ENCODE measurements around the gene CAV1.

Gene CAV1

DNA sequence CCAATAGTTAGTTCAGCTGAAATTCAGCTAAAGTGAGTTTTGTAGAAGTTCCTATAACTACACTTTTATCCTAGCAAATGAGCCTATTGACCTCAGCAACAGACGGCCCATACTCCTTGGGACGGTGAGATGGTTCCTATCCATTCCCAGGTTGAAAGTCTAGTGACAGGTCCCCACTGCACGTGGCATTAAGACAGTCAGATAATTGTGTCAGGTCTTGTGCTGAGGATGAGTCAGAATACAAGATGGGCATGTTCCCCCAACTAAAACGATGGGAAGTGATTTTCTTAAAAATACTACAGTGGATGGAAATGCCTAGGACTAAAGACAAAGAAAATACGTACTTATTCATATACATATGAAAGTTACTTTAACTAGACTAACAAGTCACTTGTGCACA, 2.1 kb downstream of the CAV1 start:
- in situ Hi-C loops (cut with MboI; ENCODE audit: low pct_unique_long_range_greater_than_20kb, low sequenced_read_pairs): no loop called here
- no peak for DNase-seq

DNA sequence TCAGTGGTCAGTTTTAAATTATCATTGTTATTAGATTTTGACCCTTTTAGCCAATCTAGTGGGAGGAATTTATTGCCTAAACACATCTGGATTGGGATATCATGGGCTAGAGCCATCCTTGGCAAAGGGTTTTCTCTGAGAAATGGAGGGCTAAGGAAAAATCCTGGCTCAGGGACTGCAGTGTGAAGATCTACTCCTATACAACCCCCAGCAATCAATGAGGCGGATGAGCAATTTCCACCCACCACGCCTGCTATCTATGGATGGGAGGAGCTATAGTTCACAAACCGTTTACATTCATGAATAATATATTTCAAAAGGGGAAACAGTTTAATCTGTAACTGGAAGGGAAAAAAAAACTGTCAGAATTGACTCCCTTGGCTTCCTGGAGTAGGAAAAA, 2.7 kb downstream of the CAV1 start:
- DNase-seq: no peak
- in situ Hi-C loops (cut with MboI; ENCODE audit: low pct_unique_long_range_greater_than_20kb, low sequenced_read_pairs): no loop called here

DNA sequence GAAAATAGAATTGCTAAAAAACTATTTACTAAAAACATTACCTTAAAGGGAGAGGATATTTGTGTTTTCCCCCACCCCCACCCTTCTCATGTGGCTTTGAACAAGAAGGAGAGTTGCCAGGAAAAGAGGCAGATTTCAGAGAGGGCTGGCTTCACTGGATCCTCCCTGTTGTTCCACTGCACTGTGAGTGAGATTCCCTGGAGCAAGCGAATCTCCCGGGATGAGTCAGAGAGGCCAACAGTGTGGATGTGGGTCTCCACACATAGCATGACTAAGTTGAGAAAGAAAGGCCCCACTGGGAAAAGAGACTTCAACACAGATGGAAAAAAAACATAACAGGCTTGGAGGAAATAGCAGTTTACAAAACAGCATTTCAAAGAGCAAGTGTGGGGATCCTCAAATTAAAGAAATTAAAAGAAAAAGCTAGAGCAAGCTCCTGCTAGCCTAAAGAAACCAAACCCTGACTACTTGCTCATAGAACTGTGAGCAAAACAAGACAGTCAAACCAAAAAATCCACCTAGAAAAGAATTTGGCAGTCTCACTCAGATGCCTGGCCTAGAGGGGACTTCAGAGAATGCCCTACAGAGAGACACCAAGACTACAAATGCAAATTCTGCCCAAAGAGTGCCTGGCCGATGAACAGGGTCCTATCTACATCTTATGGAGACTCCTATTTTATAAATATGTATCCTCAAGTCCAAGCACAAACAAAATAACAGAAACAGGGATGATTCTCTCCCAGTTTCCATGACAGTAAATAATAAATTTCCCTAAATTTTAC, 3.4 kb downstream of the CAV1 start:
- no peak for DNase-seq
- in situ Hi-C loops (cut with MboI; ENCODE audit: low pct_unique_long_range_greater_than_20kb, low sequenced_read_pairs): no loop called here

DNA sequence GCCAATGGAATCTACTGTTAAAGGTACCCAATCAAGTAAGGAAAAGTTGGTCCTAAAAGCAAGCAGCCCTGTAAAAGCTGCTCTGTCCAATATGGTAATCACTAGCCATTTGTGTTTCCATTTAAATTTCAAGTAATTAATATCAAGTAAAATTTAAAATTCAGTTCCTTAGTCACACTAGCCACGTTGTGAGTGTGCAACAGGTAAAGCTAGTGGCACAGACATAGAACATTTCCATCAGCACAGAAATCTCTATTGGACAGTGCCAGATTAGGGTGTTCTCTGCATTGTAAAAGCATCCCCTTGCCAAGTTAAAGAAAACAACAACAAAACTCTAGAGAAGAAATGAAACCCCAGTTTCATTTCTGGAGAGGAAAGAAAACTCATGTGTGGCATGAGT, 4.4 kb downstream of the CAV1 start:
- in situ Hi-C loops (cut with MboI; ENCODE audit: low pct_unique_long_range_greater_than_20kb, low sequenced_read_pairs): no loop called here
- no peak for DNase-seq

DNA sequence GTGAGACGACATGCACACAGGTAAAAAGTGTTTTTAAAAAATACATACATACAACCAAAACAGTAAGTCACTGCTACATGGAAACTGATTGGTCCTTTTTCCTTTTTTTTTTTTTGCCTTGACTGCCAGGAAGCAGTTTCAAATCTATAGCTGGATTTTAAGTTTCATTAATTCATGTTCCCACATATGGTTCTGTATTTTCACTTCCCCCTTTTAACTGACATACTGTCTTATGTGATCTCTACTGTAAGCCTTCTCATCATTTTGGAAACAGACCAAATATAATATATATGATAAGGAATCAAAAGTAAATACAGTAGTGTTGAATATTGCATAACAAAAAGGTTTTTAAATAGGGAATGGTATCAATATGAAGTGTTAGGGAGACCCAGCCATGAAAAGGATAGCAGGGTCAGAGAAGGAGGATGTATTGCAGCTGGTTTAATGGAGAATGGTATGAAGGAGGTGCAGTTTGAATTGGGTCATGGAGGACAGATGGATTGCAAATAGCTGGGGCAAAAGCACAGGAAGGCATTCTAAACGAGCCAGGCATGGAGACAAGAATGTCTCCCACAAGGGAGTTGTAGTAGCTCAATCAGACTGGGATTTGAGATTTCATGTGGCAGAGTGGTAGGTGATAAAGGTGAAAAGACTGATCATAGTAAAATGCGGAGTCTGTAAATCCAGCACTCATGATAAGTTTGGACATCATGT, 5.4 kb downstream of the CAV1 start:
- in situ Hi-C loops (cut with MboI; ENCODE audit: low pct_unique_long_range_greater_than_20kb, low sequenced_read_pairs): no loop called here

DNA sequence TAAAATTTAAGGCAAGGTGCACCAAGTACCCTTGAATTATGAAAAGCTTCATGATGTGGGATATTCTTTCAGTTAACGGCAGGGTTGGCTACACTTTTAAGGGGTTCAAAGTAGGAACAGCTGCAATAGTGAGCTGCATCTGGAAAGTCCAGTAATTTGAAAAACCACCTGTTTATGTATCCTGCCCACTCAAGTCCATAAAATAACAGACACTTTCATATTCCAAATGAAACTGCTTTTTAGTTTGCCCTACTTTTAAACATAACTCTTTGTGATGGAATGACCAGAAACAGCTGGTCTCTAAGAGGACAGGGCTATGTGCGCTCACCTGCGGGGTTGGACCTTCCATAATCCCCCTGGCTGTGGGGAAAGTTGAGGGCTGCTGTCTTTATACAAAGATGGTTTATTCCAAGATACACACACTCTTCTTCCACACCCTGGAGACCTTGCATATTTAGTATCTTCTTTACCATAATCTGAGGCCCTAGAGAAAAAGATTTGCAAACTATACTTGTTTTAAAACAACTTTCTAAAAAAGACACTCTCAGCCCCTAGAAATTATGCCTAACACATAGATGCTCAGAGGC, 7.4 kb downstream of the CAV1 start:
- in situ Hi-C loops (cut with MboI; ENCODE audit: low pct_unique_long_range_greater_than_20kb, low sequenced_read_pairs): no loop called here
- no peak for DNase-seq

More for the DNA sequence above, 5.4 kb downstream of the CAV1 start:
- DNase-seq: no peak

DNA sequence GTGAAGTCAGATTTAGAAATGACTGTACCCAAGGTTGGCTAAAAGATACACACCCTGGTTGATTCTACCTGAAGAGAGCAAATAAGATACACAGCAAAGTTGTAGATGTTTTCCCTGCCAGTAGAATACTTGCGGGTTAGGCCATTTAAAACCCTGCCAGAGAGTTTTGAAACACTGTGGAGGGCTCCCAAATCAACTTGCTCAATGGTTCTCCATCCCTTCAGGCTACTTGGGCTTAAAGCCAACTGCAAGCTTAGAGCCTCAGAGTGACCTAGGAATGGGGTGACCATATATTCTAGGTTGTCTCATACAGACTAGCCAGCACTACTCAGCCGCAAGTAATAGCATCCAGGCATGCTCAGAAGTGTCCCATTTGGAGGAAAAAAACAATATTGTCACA, 10.0 kb downstream of the CAV1 start:
- in situ Hi-C loops (cut with MboI; ENCODE audit: low pct_unique_long_range_greater_than_20kb, low sequenced_read_pairs): no loop called here
- no peak for DNase-seq

DNA sequence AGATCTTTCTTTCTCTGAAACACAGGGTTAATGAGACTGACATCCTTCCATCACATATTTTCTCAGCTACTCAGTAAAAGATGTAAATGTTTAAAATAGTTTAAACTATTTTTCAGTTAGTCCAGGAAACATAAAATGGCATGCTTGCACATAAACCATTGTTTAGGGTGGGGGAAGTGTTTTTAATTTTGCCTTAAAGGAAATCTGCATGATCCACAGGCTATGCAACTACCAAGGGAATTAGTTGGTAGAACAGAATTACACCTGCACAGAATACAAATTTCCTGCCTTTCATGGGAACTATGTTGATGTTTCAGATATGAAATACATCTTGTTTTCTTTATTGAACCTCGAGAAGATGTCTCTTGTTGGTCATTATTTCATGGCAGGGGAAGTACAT, 10.6 kb downstream of the CAV1 start:
- no peak for DNase-seq
- in situ Hi-C loops (cut with MboI; ENCODE audit: low pct_unique_long_range_greater_than_20kb, low sequenced_read_pairs): no loop called here

DNA sequence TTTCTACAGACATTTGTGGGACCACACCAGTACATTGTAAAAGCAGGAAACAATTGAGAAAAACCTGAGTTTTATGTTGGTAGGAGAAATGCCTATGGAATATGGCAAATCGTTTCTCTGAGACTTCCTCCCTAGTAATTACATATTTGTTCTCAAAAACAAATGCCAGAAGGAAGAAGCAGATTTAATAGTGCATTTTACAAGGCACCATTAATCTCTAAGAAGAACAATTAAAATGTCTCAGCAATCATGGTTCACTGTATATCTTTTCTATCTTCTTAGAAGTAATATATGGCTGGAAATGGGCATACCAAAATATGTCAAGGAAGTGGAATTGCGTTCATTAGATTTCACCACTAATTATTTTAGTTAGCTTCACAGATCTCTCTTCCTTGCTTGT, 13.3 kb downstream of the CAV1 start:
- in situ Hi-C loops (cut with MboI; ENCODE audit: low pct_unique_long_range_greater_than_20kb, low sequenced_read_pairs): no loop called here
- DNase-seq: no peak

DNA sequence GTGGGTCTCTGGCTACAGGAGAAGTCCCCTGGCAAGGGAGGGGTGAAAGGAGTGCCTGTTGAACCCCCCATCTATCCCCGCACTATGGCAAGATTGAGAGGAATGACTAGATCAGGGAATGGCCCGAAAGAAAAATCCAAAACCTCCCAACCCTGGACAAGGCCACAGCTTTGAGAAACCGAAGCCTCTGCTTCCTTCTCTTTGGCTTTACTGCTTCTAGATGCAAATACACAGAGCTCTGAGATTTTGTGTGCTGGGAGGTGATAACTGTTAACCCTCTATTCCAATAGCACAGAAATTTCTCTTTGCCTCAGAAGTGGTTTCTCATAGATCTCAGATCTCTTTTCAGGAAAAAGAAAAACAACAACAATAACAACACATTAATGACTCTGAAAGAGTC, 15.0 kb downstream of the CAV1 start:
- in situ Hi-C loops (cut with MboI; ENCODE audit: low pct_unique_long_range_greater_than_20kb, low sequenced_read_pairs): no loop called here
- no peak for DNase-seq

DNA sequence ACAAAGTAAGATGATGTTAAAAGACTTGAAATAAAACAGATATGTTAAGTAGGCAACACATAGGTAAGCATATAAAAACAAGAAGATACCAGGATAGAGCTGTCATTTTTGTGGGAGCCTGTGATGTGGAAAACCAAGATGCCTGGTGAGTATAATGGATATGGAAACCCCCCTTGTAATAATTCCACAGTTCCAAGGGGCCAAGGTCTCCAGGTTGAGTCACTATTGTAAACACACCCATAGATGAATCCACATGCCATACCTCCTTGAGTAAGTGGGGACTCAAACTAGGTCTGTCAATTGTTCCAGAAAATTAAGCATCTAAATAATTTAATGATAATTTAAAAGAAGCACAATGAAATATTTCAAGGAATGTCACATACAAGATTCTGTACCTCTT, 15.9 kb downstream of the CAV1 start:
- in situ Hi-C loops (cut with MboI; ENCODE audit: low pct_unique_long_range_greater_than_20kb, low sequenced_read_pairs): no loop called here

DNA sequence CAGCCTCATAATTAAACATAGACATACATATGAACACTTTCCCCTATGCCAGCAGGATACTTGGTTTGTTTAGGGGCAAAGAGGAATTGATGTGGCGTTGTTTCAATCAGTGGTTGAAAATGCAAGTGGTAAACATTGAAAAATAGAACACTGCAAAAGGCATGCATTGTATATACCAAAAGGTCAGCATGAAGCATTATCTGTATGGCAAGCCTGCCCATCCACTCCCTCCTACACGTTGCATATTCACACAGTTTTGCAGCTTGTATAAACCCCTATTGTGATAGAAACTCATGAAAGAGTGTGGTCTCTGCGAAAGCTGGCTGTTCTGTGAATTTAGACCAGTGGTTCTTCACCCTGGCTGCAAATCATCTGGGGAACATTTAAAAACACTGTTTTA, 17.1 kb downstream of the CAV1 start:
- in situ Hi-C loops (cut with MboI; ENCODE audit: low pct_unique_long_range_greater_than_20kb, low sequenced_read_pairs): no loop called here
- DNase-seq: no peak

More for the DNA sequence above, 15.9 kb downstream of the CAV1 start:
- no peak for DNase-seq

DNA sequence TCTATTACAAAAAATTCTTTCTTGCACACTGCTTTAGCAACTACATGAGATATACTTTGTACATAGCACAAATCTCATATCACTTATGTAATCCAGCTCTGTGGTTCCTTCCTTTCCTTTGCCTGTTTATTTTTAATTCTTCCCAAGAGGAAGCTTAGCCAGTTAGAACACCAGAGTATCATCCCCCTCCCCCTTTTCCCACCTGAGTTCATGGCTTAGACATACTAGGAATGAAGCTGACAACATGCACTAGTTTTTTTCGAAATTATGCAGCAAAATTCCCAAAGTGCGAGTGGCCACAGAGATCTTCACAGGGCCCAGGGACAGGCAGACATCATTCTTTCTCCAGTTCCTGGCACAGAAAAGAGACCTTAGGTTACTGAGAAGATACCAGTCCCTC, 17.8 kb downstream of the CAV1 start:
- in situ Hi-C loops (cut with MboI; ENCODE audit: low pct_unique_long_range_greater_than_20kb, low sequenced_read_pairs): no loop called here
- no peak for DNase-seq

DNA sequence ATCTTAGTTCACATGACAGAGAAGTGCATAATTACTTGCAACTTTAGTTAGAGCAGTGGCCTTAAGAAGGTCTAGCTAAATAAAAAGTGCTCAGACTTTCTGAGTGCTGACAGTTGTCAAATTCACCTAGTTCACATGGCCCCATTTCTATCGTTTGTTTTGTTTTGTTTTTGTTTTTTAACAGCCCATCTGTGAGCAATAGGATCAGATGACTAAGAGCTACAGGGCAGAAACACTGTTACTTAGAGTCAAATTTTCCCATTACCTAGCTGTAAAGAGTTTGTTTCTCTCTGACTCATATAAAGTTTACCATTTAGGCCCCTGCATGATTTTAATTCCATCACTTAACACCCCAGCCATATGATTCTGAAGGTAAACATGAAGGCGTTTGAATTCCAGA, 18.8 kb downstream of the CAV1 start:
- in situ Hi-C loops (cut with MboI; ENCODE audit: low pct_unique_long_range_greater_than_20kb, low sequenced_read_pairs): no loop called here
- DNase-seq: no peak

DNA sequence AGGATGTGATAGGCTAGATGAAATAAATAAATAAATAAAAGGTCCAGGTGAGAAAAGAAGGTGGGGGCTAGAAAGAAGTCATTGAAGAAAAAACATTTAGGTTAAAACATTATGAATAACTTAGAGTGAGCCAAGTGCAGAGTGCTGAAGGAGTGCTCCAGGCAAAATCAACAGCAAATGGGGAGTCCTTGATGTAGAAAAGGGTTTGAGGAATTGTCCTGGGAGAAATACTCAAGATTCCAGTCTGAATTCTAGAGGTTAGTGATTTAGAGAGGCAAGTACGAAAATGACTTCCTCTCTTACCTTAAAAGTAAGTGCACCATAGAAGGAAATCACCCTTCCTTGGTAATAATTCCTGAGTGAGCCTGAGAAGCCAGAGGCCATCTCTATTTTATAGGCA, 19.7 kb downstream of the CAV1 start:
- DNase-seq: no peak
- in situ Hi-C loops (cut with MboI; ENCODE audit: low pct_unique_long_range_greater_than_20kb, low sequenced_read_pairs): no loop called here

DNA sequence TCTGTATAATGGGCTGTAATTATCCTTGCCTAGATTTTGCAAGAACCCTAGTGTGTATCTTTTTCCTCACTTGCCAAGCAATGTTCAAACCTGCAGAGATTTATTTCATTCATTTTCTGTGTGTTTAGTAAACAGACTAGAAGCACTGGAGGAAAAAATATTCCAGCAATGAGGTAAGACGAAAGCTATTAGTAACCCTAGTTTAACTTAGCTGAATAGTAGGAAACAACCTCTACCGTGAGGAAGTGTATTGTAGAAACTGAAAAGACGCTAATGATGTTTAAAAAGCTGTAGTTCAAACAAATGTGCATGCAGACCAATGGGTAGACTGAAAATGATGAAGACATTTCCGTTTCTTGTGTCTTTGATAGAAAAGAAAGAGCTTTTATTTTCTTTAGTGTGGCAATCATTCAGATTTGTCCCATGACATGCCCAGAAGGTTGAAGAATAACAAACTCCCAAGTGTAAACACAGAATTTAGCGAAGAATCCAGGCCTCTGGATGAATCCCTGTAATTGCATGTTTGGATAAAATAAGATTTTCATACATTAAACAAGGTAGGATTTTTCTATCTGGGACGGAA, 20.7 kb downstream of the CAV1 start:
- DNase-seq: no peak
- in situ Hi-C loops (cut with MboI; ENCODE audit: low pct_unique_long_range_greater_than_20kb, low sequenced_read_pairs): no loop called here

DNA sequence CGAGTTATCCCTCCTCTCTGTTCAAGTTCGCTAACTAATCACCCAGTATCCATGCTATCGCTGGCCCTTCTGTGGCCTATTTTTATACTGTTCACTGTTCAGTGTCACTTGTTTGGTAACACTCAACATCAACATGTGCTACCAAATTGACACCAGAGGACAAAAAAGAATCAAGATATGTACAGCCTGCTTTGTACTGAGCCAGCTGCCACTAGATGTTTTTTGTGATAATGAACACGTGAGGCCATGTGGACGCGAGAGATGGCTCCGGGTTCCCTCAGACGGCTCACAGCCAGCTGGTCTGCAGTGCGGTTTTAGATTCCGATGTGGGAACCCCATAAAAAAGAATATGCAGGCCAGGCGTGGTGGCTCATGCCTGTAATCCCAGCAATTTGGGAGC, 21.2 kb downstream of the CAV1 start:
- no peak for DNase-seq
- in situ Hi-C loops (cut with MboI; ENCODE audit: low pct_unique_long_range_greater_than_20kb, low sequenced_read_pairs): no loop called here

DNA sequence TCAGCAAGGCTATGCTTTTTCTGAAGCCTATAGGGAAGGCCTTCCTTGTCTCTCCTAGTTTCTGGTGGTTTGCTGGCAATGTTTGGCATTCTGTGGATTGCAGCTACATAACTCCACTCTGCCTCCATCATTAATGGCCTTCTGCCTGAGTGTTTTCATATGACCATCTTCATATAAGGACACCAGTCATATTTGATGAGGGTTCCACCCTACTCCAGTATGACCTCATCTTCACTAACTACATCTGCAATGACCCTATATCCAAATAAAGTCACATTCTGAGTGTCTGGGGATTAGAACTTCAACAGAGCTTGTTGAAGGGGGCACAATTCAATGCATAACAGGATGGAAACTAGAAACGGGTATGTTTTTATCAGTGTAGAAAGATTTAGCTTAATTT, 22.1 kb downstream of the CAV1 start:
- in situ Hi-C loops (cut with MboI; ENCODE audit: low pct_unique_long_range_greater_than_20kb, low sequenced_read_pairs): no loop called here
- no peak for DNase-seq

DNA sequence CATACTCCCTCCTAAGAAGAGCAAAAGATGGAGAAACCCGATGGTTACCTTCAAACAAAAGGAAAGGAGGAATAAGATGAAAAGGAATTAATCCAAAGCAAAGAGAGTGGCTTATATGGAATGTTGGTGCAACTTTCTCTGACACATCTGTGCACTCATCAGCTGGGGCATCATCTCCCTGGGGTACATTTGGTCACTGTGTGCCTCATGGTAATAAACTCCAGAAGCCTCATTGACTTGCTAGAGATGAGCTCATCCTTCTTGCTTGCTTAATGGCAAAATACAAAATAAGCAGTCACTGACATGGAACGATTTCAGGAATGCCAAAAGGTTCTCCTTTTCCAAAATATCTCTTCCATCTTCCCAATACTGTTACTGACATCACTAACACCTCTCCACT, 22.5 kb downstream of the CAV1 start:
- in situ Hi-C loops (cut with MboI; ENCODE audit: low pct_unique_long_range_greater_than_20kb, low sequenced_read_pairs): no loop called here
- DNase-seq: no peak

DNA sequence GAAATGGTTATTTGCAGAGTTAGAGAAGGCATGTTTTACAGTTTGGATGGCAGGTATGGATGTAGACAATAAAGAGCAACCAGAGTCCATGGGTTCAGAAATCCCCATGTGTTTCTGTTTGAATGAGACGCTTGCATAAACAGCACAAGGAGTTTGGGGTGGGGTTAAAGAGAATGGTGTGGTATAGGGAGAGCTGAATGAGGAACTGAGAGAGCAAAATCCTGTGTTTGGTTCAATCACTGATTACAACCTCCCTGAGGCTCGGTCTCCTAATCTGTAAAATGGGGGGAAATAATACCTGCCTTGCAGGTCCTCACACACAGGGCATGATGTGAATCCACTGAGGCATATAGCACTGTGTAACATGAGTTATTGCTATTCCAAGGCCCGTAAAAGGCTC, 23.7 kb downstream of the CAV1 start:
- DNase-seq: no peak
- in situ Hi-C loops (cut with MboI; ENCODE audit: low pct_unique_long_range_greater_than_20kb, low sequenced_read_pairs): no loop called here
